Vagina (tissue), 2 donors: Measurements from ENCODE around the gene ZMAT5. TPM values are rescaled to one million over a fixed set of nuclear protein-coding genes. Genes with fewer than 3 reads are reported as not detected.
"Not testable (repeated sequence)": the region's sequence is repeated elsewhere in the genome, so short reads cannot be mapped to it uniquely, and the experiment has no call there.

Experiments used
- DNase-seq, 2 donors: peaks; one replicate each; pipeline ENCODE4 v3.0.0-alpha.2; 2017; ENCODE audit errors: extremely low spot score in 2 of 2
- H3K27ac ChIP-seq: fragments of 200-600 bp; sonication (generic); one replicate; pipeline ENCODE4 v1.5.1; 2019
- H3K27me3 ChIP-seq: fragments of 200-600 bp; sonication (generic); one replicate; pipeline ENCODE4 v1.5.1; 2019
- H3K36me3 ChIP-seq, 2 donors: fragments of 200-600 bp; sonication (generic); one replicate each; pipeline ENCODE4 v1.5.1; 2017 to 2019
- H3K4me1 ChIP-seq: fragments of 200-600 bp; sonication (generic); one replicate; pipeline ENCODE4 v1.5.1; 2019
- H3K4me3 ChIP-seq, 2 donors: fragments of 200-600 bp; sonication (generic); 1 replicate in 1 of 2; 2 replicates in 1 of 2; pipeline ENCODE4 v1.5.1; 2016 to 2019
- H3K9me3 ChIP-seq: fragments of 200-600 bp; sonication (generic); one replicate; pipeline ENCODE4 v1.5.1; 2019
- CTCF ChIP-seq, 3 experiments: fragments of 450-650 bp in 2 of 3; fragments of 200-600 bp in 1 of 3; sonication (generic) in 1 of 3; IDR thresholded peaks; one replicate each; pipeline ENCODE4 v1.5.1; 2017 to 2019; ENCODE audit warnings: antibody characterized with exemption in 3 of 3, mild to moderate bottlenecking in 2 of 3, moderate library complexity in 2 of 3
- POLR2A ChIP-seq, 2 donors: fragments of 450-650 bp; IDR thresholded peaks; one replicate each; pipeline ENCODE4 v1.6.1; 2017; ENCODE audit warnings: antibody characterized with exemption in 2 of 2, mild to moderate bottlenecking in 2 of 2, moderate library complexity in 2 of 2
- POLR2AphosphoS5 ChIP-seq, 2 donors: sonication (generic); formaldehyde crosslinking; IDR thresholded peaks; one replicate each; pipeline ENCODE4 v1.9.0; 2017; ENCODE audit warnings: antibody characterized with exemption in 2 of 2, mild to moderate bottlenecking in 2 of 2, low read depth in 1 of 2; ENCODE audit not compliant: insufficient read depth in 1 of 2
- intact Hi-C: fragments of 100-400 bp; cut with DNase I; formaldehyde crosslinking; loops from one replicate; pipeline ENCODE4 v1.15.1; 2023
- total RNA-seq: library from RNA; depleted of rRNA; stranded (reverse); fragments of >200 nt; gene quantifications from one replicate; pipeline ENCODE4 v1.2.3, GENCODE V29; 2016

The ZMAT5 gene
- total RNA-seq, 1 donor from 2014 or later: 22.6 TPM

GRCh38 chr22:29757096-29757495, 9.7 kb downstream of the ZMAT5 start:
- intact Hi-C loops: no loop called here
- Histone ChIP-seq H3K36me3 (no peaks in the 10 kb centered on the region), H3K27ac (no peak overlapping the region), H3K4me3 (no peak overlapping the region), H3K27me3 (no peaks in the 10 kb centered on the region), H3K4me1 (no peaks in the 10 kb centered on the region), H3K9me3 (no peaks in the 10 kb centered on the region)
- DNase-seq: no peak
- TF ChIP-seq CTCF (IDR thresholded peaks at IDR 0.05): no peak
- TF ChIP-seq POLR2A (IDR thresholded peaks at IDR 0.05): no peak
- TF ChIP-seq POLR2AphosphoS5 (IDR thresholded peaks at IDR 0.05; ENCODE audit: insufficient read depth in 1 of 2, low read depth in 1 of 2): no peak

DNA sequence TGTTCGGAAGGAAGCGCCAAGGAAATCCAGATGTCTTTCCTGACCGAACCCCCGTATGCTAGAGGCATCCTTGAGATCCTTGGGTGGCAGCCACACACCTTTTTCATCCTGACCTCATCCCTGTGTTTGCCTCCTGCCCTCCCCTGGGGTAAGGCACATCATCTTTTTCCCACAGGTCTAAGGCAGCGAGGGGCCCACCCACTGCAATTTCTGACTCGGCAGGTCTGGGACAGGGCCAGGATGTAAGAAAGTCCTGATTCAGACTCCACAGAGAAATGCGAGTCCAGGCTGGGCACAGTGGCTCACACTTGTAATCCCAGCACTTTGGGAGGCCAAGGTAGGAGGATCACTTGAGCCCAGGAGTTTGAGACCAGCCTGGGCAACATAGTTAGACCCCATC, 10.5 kb downstream of the ZMAT5 start:
- no peaks in the 10 kb centered on the region for H3K9me3 ChIP-seq
- intact Hi-C loops: no loop called here
- H3K36me3 ChIP-seq: no peaks in the 10 kb centered on the region
- H3K27me3 ChIP-seq: no peaks in the 10 kb centered on the region
- H3K4me3 ChIP-seq: no peak overlapping the region
- DNase-seq: no peak
- H3K27ac ChIP-seq: no peak overlapping the region
- TF ChIP-seq POLR2A (IDR thresholded peaks at IDR 0.05): no peak
- TF ChIP-seq CTCF (IDR thresholded peaks at IDR 0.05): no peak
- TF ChIP-seq POLR2AphosphoS5 (IDR thresholded peaks at IDR 0.05; ENCODE audit: insufficient read depth in 1 of 2, low read depth in 1 of 2): no peak
- H3K4me1 ChIP-seq: no peaks in the 10 kb centered on the region

GRCh38 chr22:29755889-29756288, 10.9 kb downstream of the ZMAT5 start:
- Histone ChIP-seq H3K27me3 (no peaks in the 10 kb centered on the region), H3K27ac (no peak overlapping the region), H3K9me3 (no peaks in the 10 kb centered on the region), H3K4me3 (no peak overlapping the region), H3K4me1 (no peaks in the 10 kb centered on the region), H3K36me3 (no peaks in the 10 kb centered on the region)
- no peak for DNase-seq
- intact Hi-C loops: no loop called here
- TF ChIP-seq POLR2AphosphoS5 (IDR thresholded peaks at IDR 0.05; ENCODE audit: insufficient read depth in 1 of 2, low read depth in 1 of 2) (no peak), POLR2A (IDR thresholded peaks at IDR 0.05) (no peak), CTCF (IDR thresholded peaks at IDR 0.05) (no peak)

DNA sequence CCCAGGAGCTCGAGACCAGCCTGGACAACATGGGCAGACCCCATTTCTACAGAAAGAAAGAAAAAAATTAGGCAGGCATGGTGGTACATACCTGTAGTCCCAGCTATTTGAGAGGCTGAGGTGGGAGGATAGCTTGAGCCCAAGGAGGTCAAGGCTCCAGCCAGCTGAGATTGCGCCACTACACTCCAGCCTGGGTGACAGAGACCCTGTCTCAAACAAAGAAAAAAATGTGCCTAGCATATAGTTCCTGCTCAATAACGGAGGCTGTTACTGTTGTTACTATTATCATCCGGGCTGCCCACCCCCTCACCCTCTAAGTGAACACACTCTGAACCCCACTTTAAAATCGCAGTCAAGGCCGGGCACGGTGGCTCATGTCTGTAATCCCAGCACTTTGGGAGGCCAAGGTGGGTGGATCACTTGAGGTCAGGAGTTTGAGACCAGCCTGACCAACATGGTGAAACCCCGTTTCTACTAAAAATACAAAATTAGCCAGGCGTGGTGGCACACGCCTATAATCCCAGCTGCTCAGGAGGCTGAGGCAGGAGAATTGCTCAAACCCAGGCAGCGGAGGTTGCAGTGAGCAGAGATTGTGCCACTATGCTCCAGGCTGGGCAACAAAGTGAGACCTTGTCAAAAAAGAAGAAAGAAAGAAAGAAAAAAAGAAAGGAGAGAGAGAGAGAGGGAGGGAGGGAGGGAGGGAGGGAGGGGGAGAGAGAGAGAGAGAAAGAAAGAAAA, 12.0 kb downstream of the ZMAT5 start:
- H3K27me3 ChIP-seq, intact Hi-C loops, H3K9me3 ChIP-seq, H3K4me3 ChIP-seq, DNase-seq, H3K4me1 ChIP-seq, H3K27ac ChIP-seq, H3K36me3 ChIP-seq: not testable (repeated sequence)

- H3K27me3 ChIP-seq: no peaks in the 10 kb centered on the region
- intact Hi-C loops: no loop called here
- H3K4me3 ChIP-seq: no peak overlapping the region
- H3K36me3 ChIP-seq: no peaks in the 10 kb centered on the region
- DNase-seq: no peak
- H3K9me3 ChIP-seq: no peaks in the 10 kb centered on the region
- TF ChIP-seq CTCF (IDR thresholded peaks at IDR 0.05) (no peak), POLR2A (IDR thresholded peaks at IDR 0.05) (no peak), POLR2AphosphoS5 (IDR thresholded peaks at IDR 0.05; ENCODE audit: insufficient read depth in 1 of 2, low read depth in 1 of 2) (no peak)
- H3K4me1 ChIP-seq: no peaks in the 10 kb centered on the region
- no peak overlapping the region for H3K27ac ChIP-seq
Observed at GRCh38 chr22:29753808-29754657, 12.8 kb downstream of the ZMAT5 start.
